ENCODE measurements around the gene C3orf18. TPM values are rescaled to one million over a fixed set of nuclear protein-coding genes. Genes with fewer than 3 reads are reported as not detected.

The C3orf18 gene
- total and polyA plus RNA-seq, 2 experiments from 2014 or later: 2.4 to 7.7 TPM

DNA sequence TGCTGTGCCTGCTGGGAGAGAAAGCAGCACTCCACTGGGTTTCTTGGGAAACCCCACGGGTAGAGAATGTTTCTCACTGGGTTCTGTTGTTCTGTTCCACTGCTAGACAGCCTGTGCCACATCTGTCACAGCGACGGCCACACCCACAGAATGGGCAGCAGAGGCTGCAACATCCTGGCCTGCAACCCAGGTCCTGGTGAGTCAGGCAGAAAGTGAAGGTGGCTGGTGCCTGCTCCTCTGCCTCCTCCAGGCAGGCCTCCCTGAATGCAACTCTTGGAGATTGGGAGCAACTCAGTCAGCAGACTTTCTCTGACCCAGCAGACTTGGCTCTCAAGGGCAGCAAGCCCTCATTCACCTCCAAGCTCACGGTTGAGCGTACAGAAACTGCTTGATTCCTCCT, 13.0 kb downstream of the C3orf18 start (continued):
- TF ChIP-seq, protein P1, sequence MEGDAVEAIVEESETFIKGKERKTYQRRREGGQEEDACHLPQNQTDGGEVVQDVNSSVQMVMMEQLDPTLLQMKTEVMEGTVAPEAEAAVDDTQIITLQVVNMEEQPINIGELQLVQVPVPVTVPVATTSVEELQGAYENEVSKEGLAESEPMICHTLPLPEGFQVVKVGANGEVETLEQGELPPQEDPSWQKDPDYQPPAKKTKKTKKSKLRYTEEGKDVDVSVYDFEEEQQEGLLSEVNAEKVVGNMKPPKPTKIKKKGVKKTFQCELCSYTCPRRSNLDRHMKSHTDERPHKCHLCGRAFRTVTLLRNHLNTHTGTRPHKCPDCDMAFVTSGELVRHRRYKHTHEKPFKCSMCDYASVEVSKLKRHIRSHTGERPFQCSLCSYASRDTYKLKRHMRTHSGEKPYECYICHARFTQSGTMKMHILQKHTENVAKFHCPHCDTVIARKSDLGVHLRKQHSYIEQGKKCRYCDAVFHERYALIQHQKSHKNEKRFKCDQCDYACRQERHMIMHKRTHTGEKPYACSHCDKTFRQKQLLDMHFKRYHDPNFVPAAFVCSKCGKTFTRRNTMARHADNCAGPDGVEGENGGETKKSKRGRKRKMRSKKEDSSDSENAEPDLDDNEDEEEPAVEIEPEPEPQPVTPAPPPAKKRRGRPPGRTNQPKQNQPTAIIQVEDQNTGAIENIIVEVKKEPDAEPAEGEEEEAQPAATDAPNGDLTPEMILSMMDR (conservative IDR thresholded peaks at IDR 0.05; ENCODE audit: low read depth in 2 of 2): no peak
- TF ChIP-seq, protein P2, sequence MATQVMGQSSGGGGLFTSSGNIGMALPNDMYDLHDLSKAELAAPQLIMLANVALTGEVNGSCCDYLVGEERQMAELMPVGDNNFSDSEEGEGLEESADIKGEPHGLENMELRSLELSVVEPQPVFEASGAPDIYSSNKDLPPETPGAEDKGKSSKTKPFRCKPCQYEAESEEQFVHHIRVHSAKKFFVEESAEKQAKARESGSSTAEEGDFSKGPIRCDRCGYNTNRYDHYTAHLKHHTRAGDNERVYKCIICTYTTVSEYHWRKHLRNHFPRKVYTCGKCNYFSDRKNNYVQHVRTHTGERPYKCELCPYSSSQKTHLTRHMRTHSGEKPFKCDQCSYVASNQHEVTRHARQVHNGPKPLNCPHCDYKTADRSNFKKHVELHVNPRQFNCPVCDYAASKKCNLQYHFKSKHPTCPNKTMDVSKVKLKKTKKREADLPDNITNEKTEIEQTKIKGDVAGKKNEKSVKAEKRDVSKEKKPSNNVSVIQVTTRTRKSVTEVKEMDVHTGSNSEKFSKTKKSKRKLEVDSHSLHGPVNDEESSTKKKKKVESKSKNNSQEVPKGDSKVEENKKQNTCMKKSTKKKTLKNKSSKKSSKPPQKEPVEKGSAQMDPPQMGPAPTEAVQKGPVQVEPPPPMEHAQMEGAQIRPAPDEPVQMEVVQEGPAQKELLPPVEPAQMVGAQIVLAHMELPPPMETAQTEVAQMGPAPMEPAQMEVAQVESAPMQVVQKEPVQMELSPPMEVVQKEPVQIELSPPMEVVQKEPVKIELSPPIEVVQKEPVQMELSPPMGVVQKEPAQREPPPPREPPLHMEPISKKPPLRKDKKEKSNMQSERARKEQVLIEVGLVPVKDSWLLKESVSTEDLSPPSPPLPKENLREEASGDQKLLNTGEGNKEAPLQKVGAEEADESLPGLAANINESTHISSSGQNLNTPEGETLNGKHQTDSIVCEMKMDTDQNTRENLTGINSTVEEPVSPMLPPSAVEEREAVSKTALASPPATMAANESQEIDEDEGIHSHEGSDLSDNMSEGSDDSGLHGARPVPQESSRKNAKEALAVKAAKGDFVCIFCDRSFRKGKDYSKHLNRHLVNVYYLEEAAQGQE (IDR thresholded peaks at IDR 0.05; ENCODE audit: unreplicated experiment): no peak
- TF ChIP-seq JUNB (IDR thresholded peaks at IDR 0.05; ENCODE audit: unreplicated experiment) (no peak), NANOG (IDR thresholded peaks at IDR 0.05; ENCODE audit: borderline replicate concordance) (no peak), STAT1 (IDR thresholded peaks at IDR 0.05; ENCODE audit: unreplicated experiment) (no peak), POLR2AphosphoS5 (IDR thresholded peaks at IDR 0.05; ENCODE audit: low read depth) (no peak), ZNF114 (CRISPR knock-in tag; IDR thresholded peaks at IDR 0.05) (no peak), EZH2 (IDR thresholded peaks at IDR 0.05; ENCODE audit: low read depth, unreplicated experiment) (no peak), CREB1 (CRISPR knock-in tag; IDR thresholded peaks at IDR 0.05; ENCODE audit: low read depth) (no peak)

DNA sequence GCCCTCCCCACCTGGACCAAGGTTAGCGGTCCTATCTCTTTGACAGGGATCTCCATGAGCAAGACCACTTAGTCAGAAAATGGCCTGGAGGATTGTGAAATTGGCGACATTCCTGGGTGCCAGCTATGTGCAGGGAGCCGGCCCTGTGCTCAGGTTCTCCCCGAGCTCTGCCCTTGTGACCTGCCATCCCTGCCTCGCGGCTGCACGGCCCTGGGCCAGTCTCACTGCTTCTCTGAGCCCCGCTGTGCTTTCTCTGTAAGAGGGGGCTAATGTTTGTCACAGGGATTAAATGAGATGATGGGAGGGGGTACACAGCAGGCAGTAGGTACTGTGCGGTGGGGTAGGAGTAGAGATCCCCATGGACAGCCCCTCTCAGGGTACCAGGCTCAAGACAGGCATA, 14.9 kb downstream of the C3orf18 start:
- Histone ChIP-seq H3K27me3 (ENCODE audit: insufficient read depth) (no peaks in the 10 kb centered on the region), H3K36me3 (ENCODE audit: insufficient read depth) (no peaks in the 10 kb centered on the region), H3K4me3 (no peak overlapping the region), H3K4me2 (no peak overlapping the region), H3K9me2 (ENCODE audit: insufficient read depth) (no peaks in the 10 kb centered on the region), H3K27ac (ENCODE audit: low read depth) (no peak overlapping the region), H3K79me2 (replicated peaks; ENCODE audit: insufficient read depth) (no peaks in the 10 kb centered on the region), H2AFZ (no peak overlapping the region), H4K20me1 (replicated peaks; ENCODE audit: insufficient read depth) (no peaks in the 10 kb centered on the region), H3K4me1 (ENCODE audit: insufficient read depth) (no peaks in the 10 kb centered on the region; the same call in 1 of the 2 replicates), H3F3A (replicated peaks; ENCODE audit: low read depth) (no peaks in the 10 kb centered on the region)
- H3K27me3 Mint-ChIP-seq (ENCODE audit: insufficient read depth, low read depth, poor library complexity): peaks cover 12% of the 10 kb centered on the region
- DNase-seq (ENCODE audit: low spot score): no peak
- H3K9me3 Mint-ChIP-seq: no peaks in the 10 kb centered on the region
- H3K27ac Mint-ChIP-seq: no peak overlapping the region
- no peak for TF ChIP-seq EZH2 (IDR thresholded peaks at IDR 0.05; ENCODE audit: low read depth, unreplicated experiment)
- no peak for TF ChIP-seq POLR2AphosphoS5 (IDR thresholded peaks at IDR 0.05; ENCODE audit: low read depth)
- TF ChIP-seq, protein P3, sequence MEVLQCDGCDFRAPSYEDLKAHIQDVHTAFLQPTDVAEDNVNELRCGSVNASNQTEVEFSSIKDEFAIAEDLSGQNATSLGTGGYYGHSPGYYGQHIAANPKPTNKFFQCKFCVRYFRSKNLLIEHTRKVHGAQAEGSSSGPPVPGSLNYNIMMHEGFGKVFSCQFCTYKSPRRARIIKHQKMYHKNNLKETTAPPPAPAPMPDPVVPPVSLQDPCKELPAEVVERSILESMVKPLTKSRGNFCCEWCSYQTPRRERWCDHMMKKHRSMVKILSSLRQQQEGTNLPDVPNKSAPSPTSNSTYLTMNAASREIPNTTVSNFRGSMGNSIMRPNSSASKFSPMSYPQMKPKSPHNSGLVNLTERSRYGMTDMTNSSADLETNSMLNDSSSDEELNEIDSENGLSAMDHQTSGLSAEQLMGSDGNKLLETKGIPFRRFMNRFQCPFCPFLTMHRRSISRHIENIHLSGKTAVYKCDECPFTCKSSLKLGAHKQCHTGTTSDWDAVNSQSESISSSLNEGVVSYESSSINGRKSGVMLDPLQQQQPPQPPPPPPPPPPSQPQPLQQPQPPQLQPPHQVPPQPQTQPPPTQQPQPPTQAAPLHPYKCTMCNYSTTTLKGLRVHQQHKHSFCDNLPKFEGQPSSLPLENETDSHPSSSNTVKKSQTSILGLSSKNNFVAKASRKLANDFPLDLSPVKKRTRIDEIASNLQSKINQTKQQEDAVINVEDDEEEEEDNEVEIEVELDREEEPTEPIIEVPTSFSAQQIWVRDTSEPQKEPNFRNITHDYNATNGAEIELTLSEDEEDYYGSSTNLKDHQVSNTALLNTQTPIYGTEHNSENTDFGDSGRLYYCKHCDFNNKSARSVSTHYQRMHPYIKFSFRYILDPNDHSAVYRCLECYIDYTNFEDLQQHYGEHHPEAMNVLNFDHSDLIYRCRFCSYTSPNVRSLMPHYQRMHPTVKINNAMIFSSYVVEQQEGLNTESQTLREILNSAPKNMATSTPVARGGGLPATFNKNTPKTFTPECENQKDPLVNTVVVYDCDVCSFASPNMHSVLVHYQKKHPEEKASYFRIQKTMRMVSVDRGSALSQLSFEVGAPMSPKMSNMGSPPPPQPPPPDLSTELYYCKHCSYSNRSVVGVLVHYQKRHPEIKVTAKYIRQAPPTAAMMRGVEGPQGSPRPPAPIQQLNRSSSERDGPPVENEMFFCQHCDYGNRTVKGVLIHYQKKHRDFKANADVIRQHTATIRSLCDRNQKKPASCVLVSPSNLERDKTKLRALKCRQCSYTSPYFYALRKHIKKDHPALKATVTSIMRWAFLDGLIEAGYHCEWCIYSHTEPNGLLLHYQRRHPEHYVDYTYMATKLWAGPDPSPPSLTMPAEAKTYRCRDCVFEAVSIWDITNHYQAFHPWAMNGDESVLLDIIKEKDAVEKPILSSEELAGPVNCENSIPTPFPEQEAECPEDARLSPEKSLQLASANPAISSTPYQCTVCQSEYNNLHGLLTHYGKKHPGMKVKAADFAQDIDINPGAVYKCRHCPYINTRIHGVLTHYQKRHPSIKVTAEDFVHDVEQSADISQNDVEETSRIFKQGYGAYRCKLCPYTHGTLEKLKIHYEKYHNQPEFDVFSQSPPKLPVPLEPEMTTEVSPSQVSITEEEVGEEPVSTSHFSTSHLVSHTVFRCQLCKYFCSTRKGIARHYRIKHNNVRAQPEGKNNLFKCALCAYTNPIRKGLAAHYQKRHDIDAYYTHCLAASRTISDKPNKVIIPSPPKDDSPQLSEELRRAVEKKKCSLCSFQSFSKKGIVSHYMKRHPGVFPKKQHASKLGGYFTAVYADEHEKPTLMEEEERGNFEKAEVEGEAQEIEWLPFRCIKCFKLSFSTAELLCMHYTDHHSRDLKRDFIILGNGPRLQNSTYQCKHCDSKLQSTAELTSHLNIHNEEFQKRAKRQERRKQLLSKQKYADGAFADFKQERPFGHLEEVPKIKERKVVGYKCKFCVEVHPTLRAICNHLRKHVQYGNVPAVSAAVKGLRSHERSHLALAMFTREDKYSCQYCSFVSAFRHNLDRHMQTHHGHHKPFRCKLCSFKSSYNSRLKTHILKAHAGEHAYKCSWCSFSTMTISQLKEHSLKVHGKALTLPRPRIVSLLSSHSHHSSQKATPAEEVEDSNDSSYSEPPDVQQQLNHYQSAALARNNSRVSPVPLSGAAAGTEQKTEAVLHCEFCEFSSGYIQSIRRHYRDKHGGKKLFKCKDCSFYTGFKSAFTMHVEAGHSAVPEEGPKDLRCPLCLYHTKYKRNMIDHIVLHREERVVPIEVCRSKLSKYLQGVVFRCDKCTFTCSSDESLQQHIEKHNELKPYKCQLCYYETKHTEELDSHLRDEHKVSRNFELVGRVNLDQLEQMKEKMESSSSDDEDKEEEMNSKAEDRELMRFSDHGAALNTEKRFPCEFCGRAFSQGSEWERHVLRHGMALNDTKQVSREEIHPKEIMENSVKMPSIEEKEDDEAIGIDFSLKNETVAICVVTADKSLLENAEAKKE (CRISPR knock-in tag; IDR thresholded peaks at IDR 0.05): no peak
- TF ChIP-seq, protein P4, sequence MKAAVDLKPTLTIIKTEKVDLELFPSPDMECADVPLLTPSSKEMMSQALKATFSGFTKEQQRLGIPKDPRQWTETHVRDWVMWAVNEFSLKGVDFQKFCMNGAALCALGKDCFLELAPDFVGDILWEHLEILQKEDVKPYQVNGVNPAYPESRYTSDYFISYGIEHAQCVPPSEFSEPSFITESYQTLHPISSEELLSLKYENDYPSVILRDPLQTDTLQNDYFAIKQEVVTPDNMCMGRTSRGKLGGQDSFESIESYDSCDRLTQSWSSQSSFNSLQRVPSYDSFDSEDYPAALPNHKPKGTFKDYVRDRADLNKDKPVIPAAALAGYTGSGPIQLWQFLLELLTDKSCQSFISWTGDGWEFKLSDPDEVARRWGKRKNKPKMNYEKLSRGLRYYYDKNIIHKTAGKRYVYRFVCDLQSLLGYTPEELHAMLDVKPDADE (IDR thresholded peaks at IDR 0.05): no peak
- TF ChIP-seq ZNF331 (CRISPR knock-in tag; IDR thresholded peaks at IDR 0.05; ENCODE audit: low read depth): no peak
- TF ChIP-seq ZNF114 (CRISPR knock-in tag; IDR thresholded peaks at IDR 0.05): no peak
- no peak for TF ChIP-seq EZH2phosphoT487 (IDR thresholded peaks at IDR 0.05; ENCODE audit: unreplicated experiment)
- H3K4me1 Mint-ChIP-seq: peaks cover 2% of the 10 kb centered on the region; the same call in 1 of the 3 replicates
- no peak overlapping the region for H3K4me3 Mint-ChIP-seq
- ATAC-seq: no peak
- no peaks in the 10 kb centered on the region for H3K36me3 Mint-ChIP-seq (ENCODE audit: low read depth)

Measured in GM23338 (cell line).